ENCODE data around the gene SCAF4. TPM values are rescaled to one million over a fixed set of nuclear protein-coding genes. Genes with fewer than 3 reads are reported as not detected.
"Not testable (repeated sequence)": the region's sequence is repeated elsewhere in the genome, so short reads cannot be mapped to it uniquely, and the experiment has no call there.

Gene SCAF4
- total RNA-seq, 1 donor from 2014 or later = 58.9 TPM

DNA sequence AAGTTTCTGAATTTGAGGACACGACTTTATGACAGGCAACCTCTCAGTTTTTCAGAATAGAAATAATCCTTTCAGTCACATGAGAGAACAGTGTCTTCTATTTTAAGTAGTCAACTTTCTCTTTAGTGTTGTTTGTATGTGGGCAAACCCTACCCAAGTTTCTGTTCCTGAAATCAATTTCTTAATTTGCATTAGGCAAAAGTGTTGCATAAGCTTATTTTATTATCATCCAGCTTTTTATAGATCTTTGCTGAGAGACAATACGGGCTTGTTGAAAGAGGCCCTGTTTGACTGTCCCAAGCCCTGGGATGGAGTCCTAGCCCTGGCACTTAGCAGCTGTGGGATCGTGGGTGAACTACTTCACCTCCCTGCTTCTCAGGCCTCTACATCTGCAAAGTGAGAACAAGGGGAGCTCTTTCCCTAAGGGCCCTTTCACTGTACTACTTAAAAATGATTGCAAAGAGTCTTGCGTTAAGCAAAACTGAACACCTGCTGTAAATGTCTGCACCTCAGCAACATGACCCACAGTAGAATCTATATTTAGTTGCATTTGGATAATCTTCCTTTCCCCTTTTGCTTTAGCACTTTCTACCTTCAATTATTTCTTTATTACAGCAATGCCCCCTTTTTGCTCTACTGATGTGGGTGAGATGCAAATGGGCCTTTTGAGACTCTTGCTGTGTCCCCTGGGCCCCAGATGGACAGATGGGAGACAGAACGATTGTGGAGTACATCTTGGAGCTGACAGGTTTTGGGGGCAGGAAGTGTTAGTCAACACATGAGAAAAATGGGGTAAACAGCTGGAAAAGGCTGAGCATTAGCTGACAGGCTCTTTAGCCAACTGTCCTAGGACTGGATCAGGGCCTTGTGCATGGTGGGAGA, 41.0 kb upstream of the SCAF4 start:
- H3K4me3 Mint-ChIP-seq = no peak overlapping the region
- no peaks in the 10 kb centered on the region for H3K9me3 Mint-ChIP-seq
- no peaks in the 10 kb centered on the region for H3K4me1 Mint-ChIP-seq
- no peaks in the 10 kb centered on the region for H3K27me3 Mint-ChIP-seq (ENCODE audit: low read depth)
- TF ChIP-seq, protein P1, sequence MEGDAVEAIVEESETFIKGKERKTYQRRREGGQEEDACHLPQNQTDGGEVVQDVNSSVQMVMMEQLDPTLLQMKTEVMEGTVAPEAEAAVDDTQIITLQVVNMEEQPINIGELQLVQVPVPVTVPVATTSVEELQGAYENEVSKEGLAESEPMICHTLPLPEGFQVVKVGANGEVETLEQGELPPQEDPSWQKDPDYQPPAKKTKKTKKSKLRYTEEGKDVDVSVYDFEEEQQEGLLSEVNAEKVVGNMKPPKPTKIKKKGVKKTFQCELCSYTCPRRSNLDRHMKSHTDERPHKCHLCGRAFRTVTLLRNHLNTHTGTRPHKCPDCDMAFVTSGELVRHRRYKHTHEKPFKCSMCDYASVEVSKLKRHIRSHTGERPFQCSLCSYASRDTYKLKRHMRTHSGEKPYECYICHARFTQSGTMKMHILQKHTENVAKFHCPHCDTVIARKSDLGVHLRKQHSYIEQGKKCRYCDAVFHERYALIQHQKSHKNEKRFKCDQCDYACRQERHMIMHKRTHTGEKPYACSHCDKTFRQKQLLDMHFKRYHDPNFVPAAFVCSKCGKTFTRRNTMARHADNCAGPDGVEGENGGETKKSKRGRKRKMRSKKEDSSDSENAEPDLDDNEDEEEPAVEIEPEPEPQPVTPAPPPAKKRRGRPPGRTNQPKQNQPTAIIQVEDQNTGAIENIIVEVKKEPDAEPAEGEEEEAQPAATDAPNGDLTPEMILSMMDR (IDR thresholded peaks at IDR 0.05; ENCODE audit: unreplicated experiment) = no peak
- H3K36me3 Mint-ChIP-seq = no peaks in the 10 kb centered on the region
- no peak for DNase-seq (ENCODE audit: low spot score in 2 of 2, unreplicated experiment in 2 of 2)
- H3K27ac Mint-ChIP-seq = no peak overlapping the region

DNA sequence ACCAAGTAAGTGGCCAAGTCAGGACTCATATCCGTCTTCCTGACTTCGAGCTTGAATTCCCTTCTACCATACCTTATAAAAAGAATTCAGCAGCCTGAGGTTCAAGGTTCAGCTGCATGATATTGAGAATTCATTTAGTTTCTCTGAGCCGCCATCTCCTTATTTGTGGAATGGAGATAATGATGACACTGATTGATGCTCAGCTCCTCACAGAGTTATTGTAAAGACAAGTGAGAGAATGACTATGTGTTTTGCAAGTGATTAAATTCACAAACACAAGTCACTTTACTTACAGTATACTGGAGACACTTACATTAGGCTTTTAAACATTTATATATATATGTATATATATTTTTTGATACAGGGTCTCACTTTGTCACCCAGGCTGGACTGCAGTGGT, 39.8 kb upstream of the SCAF4 start:
- H3K27ac Mint-ChIP-seq = no peak overlapping the region
- no peak overlapping the region for H3K4me3 Mint-ChIP-seq
- H3K9me3 Mint-ChIP-seq = peaks cover 2% of the 10 kb centered on the region
- no peaks in the 10 kb centered on the region for H3K36me3 Mint-ChIP-seq
- no peak for DNase-seq (ENCODE audit: low spot score in 2 of 2, unreplicated experiment in 2 of 2)
- H3K27me3 Mint-ChIP-seq (ENCODE audit: low read depth) = no peaks in the 10 kb centered on the region
- H3K4me1 Mint-ChIP-seq = no peaks in the 10 kb centered on the region
- TF ChIP-seq, protein P1 (IDR thresholded peaks at IDR 0.05; ENCODE audit: unreplicated experiment) = no peak

DNA sequence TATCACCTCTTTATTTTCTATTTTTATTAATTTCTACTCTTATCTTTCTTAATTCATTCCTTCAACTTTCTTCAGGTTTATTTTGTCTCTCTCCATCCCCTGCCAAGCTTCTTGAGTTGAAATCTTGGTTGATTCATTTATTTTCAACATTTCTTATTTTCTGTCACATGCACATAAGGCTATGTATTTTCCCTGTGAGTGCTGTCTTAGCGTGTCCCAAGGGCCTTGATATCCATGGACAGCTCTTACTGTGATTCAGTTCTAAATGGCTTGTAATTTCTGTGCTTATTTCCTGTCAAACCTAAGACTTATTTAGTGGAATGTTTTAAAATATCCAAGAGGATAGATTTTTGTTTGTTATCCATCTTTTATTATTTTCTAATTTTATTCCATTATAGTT, 36.8 kb upstream of the SCAF4 start:
- Mint-ChIP-seq H3K4me3 (no peak overlapping the region), H3K36me3 (no peaks in the 10 kb centered on the region), H3K27ac (no peak overlapping the region), H3K4me1 (no peaks in the 10 kb centered on the region), H3K27me3 (ENCODE audit: low read depth) (no peaks in the 10 kb centered on the region), H3K9me3 (peaks cover 11% of the 10 kb centered on the region)
- TF ChIP-seq, protein P1 (IDR thresholded peaks at IDR 0.05; ENCODE audit: unreplicated experiment) = no peak
- no peak for DNase-seq (ENCODE audit: low spot score in 2 of 2, unreplicated experiment in 2 of 2)

DNA sequence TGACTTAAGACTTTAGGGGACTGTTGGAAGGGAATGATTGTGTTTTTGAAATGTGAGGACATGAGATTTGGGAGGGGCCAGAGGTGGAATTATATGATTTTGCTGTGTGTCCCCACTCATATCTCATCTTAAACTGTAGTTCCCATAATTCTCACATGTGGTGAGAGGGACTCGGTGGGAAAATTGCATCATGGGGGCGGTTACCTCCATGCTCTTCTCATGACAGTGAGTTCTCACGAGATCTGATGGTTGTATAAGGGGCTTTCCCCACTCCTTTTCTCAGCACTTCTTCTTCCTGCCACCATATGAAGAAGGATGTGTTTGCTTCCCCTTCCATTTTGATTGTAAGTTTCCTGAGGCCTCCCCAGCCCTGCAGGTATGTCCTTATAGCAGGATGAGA, 35.0 kb upstream of the SCAF4 start:
- TF ChIP-seq, protein P1 (IDR thresholded peaks at IDR 0.05; ENCODE audit: unreplicated experiment) = no peak
- Mint-ChIP-seq H3K4me3 (no peak overlapping the region), H3K4me1 (no peaks in the 10 kb centered on the region), H3K36me3 (no peaks in the 10 kb centered on the region), H3K9me3 (peaks cover 11% of the 10 kb centered on the region), H3K27me3 (ENCODE audit: low read depth) (peaks cover 4% of the 10 kb centered on the region), H3K27ac (no peak overlapping the region)
- no peak for DNase-seq (ENCODE audit: low spot score in 2 of 2, unreplicated experiment in 2 of 2)

DNA sequence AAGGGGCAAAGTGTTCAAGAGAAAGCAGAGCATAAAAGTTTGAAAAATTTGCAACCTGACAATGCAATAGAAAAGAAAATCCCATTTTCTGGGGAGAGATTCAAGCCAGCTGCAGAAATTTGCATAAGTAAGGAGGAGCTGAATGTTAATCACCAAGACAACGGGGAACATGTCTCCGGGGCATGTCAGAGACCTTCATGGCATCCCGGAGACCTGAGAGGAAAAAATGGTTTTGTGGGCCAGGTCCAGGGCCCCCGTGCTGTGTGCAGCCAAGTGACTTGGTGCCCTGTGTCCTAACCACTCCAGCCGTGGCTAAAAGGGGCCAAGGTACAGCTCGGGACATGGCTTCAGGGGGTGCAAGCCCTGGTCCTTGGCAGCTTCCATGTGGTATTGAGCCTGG, 33.9 kb upstream of the SCAF4 start:
- not testable (repeated sequence) for H3K36me3 Mint-ChIP-seq; DNase-seq (ENCODE audit: low spot score in 2 of 2, unreplicated experiment in 2 of 2); H3K27ac Mint-ChIP-seq; H3K27me3 Mint-ChIP-seq (ENCODE audit: low read depth); H3K4me1 Mint-ChIP-seq; H3K4me3 Mint-ChIP-seq
- H3K9me3 Mint-ChIP-seq = peaks cover 11% of the 10 kb centered on the region

DNA sequence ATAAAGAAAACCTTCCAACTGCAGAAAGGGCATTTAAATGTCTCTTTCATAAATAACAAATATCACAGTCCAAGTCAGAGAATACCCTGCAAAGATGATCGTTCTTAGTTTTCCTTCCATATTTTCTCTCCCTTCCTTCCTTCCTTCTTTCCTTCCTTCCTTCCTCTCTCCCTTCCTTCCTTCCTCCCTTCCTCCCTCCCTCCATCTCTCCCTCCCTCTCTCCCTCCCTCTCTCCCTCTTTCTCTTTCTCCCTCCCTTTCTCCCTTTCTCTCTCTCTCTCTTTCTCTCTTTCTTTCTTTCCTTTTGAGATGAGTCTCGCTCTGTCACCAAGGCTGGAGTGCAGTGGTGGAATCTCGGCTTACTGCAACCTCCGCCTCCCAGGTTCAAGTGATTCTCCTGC, 29.0 kb upstream of the SCAF4 start:
- Mint-ChIP-seq H3K27ac (no peak overlapping the region), H3K9me3 (peaks cover 7% of the 10 kb centered on the region), H3K4me1 (peaks cover 10% of the 10 kb centered on the region), H3K27me3 (ENCODE audit: low read depth) (peaks cover 8% of the 10 kb centered on the region), H3K36me3 (no peaks in the 10 kb centered on the region), H3K4me3 (no peak overlapping the region)
- no peak for DNase-seq (ENCODE audit: low spot score in 2 of 2, unreplicated experiment in 2 of 2)
- TF ChIP-seq, protein P1 (IDR thresholded peaks at IDR 0.05; ENCODE audit: unreplicated experiment) = no peak

Measured in mesothelial cell of epicardium (in vitro differentiated cells).